ENCODE results near the gene EIF2B4. TPM values are rescaled to one million over a fixed set of nuclear protein-coding genes. Genes with fewer than 3 reads are reported as not detected.
A peak's percentile ranks its signal among the peaks of the same experiment; 100 is the strongest.

The EIF2B4 gene
- total and polyA plus RNA-seq, 2 of the 13 experiments (the other 11 are each of a cell fraction or from before 2014, with no cell fraction given), result 91.5 to 96.4 TPM

- TF ChIP-seq THRA (CRISPR knock-in tag; IDR thresholded peaks at IDR 0.05; ENCODE audit: borderline replicate concordance) (peak; percentile 43), ZBTB14 (CRISPR knock-in tag; IDR thresholded peaks at IDR 0.05) (peak; percentile 29; the same call in 1 of the 2 replicates), SIX1 (CRISPR knock-in tag; IDR thresholded peaks at IDR 0.05; ENCODE audit: borderline replicate concordance) (0 out of 2 replicates have a peak, but pooled peaks have one; percentile 36), CENPX (CRISPR knock-in tag; IDR thresholded peaks at IDR 0.05) (no peak), NFE2 (CRISPR knock-in tag; IDR thresholded peaks at IDR 0.05) (peak; percentile 10; the same call in 1 of the 2 replicates), ZNF577 (CRISPR knock-in tag; IDR thresholded peaks at IDR 0.05; ENCODE audit: borderline replicate concordance, low read depth) (no peak), MBNL3 (CRISPR knock-in tag; conservative IDR thresholded peaks at IDR 0.05) (no peak), KLF15 (CRISPR knock-in tag; IDR thresholded peaks at IDR 0.05; ENCODE audit: borderline replicate concordance) (0 out of 2 replicates have a peak, but pooled peaks have one; percentile 30), KLF9 (CRISPR knock-in tag; IDR thresholded peaks at IDR 0.05; ENCODE audit: low read depth) (no peak), EED (CRISPR knock-in tag; IDR thresholded peaks at IDR 0.05) (peak; percentile 58; the same call in 1 of the 2 replicates), RBFOX2 (IDR thresholded peaks at IDR 0.05; ENCODE audit: low read depth, low read length) (peak; percentile 86), PRMT3 (CRISPR knock-in tag; IDR thresholded peaks at IDR 0.05; ENCODE audit: borderline replicate concordance, low read depth) (no peak), MAZ (IDR thresholded peaks at IDR 0.05; ENCODE audit: borderline replicate concordance, low read depth, low read length) (peak; percentile 44; the same call in 1 of the 2 replicates), MAZ (CRISPR knock-in tag; IDR thresholded peaks at IDR 0.05; ENCODE audit: low read depth) (peak; percentile 79), SMARCC2 (IDR thresholded peaks at IDR 0.05) (no peak), TFDP1 (CRISPR knock-in tag; IDR thresholded peaks at IDR 0.05; ENCODE audit: borderline replicate concordance) (peak; percentile 93), ZNF597 (CRISPR knock-in tag; IDR thresholded peaks at IDR 0.05) (no peak)
- TF ChIP-seq, protein P1, sequence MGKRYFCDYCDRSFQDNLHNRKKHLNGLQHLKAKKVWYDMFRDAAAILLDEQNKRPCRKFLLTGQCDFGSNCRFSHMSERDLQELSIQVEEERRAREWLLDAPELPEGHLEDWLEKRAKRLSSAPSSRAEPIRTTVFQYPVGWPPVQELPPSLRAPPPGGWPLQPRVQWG (CRISPR knock-in tag; IDR thresholded peaks at IDR 0.05; ENCODE audit: borderline replicate concordance, low read depth), result no peak
- TF ChIP-seq, protein P2, sequence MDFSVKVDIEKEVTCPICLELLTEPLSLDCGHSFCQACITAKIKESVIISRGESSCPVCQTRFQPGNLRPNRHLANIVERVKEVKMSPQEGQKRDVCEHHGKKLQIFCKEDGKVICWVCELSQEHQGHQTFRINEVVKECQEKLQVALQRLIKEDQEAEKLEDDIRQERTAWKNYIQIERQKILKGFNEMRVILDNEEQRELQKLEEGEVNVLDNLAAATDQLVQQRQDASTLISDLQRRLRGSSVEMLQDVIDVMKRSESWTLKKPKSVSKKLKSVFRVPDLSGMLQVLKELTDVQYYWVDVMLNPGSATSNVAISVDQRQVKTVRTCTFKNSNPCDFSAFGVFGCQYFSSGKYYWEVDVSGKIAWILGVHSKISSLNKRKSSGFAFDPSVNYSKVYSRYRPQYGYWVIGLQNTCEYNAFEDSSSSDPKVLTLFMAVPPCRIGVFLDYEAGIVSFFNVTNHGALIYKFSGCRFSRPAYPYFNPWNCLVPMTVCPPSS (IDR thresholded peaks at IDR 0.05), result no peak
- TF ChIP-seq, protein P3, sequence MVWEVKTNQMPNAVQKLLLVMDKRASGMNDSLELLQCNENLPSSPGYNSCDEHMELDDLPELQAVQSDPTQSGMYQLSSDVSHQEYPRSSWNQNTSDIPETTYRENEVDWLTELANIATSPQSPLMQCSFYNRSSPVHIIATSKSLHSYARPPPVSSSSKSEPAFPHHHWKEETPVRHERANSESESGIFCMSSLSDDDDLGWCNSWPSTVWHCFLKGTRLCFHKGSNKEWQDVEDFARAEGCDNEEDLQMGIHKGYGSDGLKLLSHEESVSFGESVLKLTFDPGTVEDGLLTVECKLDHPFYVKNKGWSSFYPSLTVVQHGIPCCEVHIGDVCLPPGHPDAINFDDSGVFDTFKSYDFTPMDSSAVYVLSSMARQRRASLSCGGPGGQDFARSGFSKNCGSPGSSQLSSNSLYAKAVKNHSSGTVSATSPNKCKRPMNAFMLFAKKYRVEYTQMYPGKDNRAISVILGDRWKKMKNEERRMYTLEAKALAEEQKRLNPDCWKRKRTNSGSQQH (CRISPR knock-in tag; IDR thresholded peaks at IDR 0.05; ENCODE audit: low read depth), result peak; percentile 96
Observed at GRCh38 chr2:27322766-27323595, 47.2 kb downstream of the EIF2B4 start, which contains the start of gene MPV17 (continued).
